Right cardiac atrium (tissue), 5 donors: Measurements from ENCODE around the gene NEK2. TPM values are rescaled to one million over a fixed set of nuclear protein-coding genes. Genes with fewer than 3 reads are reported as not detected.
"Not testable (repeated sequence)": the region's sequence is repeated elsewhere in the genome, so short reads cannot be mapped to it uniquely, and the experiment has no call there.

Source experiments
- ATAC-seq, 2 donors: fragments of 200-7000 bp; cut with Tn5 transposase; one replicate each; pipeline versions ENCODE4 v1.8.0 to v1.9.1; 2020; ENCODE audit warnings: moderate library complexity in 2 of 2, mild to moderate bottlenecking in 1 of 2
- DNase-seq, 3 donors: peaks; one replicate each; pipeline ENCODE4 v3.0.0-alpha.2; 2020
- H3K27ac ChIP-seq: one replicate; pipeline ENCODE4 v1.5.1; 2013; ENCODE audit warnings: mild to moderate bottlenecking, low read length, control low read depth, moderate library complexity
- H3K27me3 ChIP-seq: one replicate; pipeline ENCODE4 v1.6.1; 2013; ENCODE audit not compliant: control insufficient read depth, insufficient read depth
- H3K4me1 ChIP-seq: one replicate; pipeline ENCODE4 v1.6.1; 2013; ENCODE audit warnings: low read length; ENCODE audit not compliant: control insufficient read depth, insufficient read depth
- H3K4me3 ChIP-seq: one replicate; pipeline ENCODE4 v1.5.1; 2013; ENCODE audit warnings: low read length, control low read depth
- H3K9me3 ChIP-seq: one replicate; pipeline ENCODE4 v1.6.1; 2013; ENCODE audit warnings: low read length; ENCODE audit not compliant: control insufficient read depth
- WGBS: extraction: QIAGEN DNeasy Blood & Tissue Kit; methylation state at CpG from one replicate; pipeline ENCODE4 v1.1.7; 2013; 5-methylcytosine and 5-hydroxymethylcytosine counted together
- intact Hi-C, 4 donors: fragments of 100-400 bp; cut with DNase I; formaldehyde crosslinking; loops; one replicate each; pipeline versions ENCODE4 v1.11.0 to v1.14.0; 2022 to 2023
- polyA plus RNA-seq: library from polyadenylated mRNA; stranded (reverse); fragments of 200-250 nt; gene quantifications from one replicate; pipeline ENCODE4 v1.2.3, GENCODE V29; 2013
- total RNA-seq, 4 donors: library from RNA; stranded (reverse); fragmentation: NEBNext Ultra II Directional; extraction: Animal tissue kit (Norgen Biotek cat#: 25700); gene quantifications; one replicate each; pipeline ENCODE4 v1.2.1, GENCODE V29; 2021
- donor health status: healthy with polysubstance abuse.
- donor health status: DM: no; HTN: yes; CAD: no.
- donor health status: DM: no; HTN: no; CAD: no.
- donor health status: DM: no; HTN: yes; CAD: no; lungs with severe emphysema.
- donor health status: DM: yes; HTN: yes; CAD: no.

NEK2 gene
- total and polyA plus RNA-seq, 5 donors, result 0.25 to 0.80 (median 0.44) TPM; not detected in 2

GRCh38 chr1:211693911-211694310 lies 18.5 kb upstream of the NEK2 start:
- 85% methylated on average over 5 of the region's 5 CpGs for WGBS
- DNase-seq, ATAC-seq, H3K27ac ChIP-seq, H3K27me3 ChIP-seq, H3K4me3 ChIP-seq, H3K9me3 ChIP-seq, H3K4me1 ChIP-seq: not testable (repeated sequence)
- intact Hi-C loops, result loop anchor here in 2 of 4 donors (10.0 kb wide), 3 partner anchors 141 to 761 kb away; partner anchors contain the start of gene LPGAT1 (in 1 of the 2)

GRCh38 chr1:211688421-211688820 lies 13.0 kb upstream of the NEK2 start:
- no peak overlapping the region for H3K27ac ChIP-seq
- 80% methylated on average over 2 of the region's 2 CpGs for WGBS
- H3K4me3 ChIP-seq, result no peak overlapping the region
- no peaks in the 10 kb centered on the region for H3K4me1 ChIP-seq
- no peak for DNase-seq
- intact Hi-C loops, result loop anchor here in 2 of 4 donors (10.0 kb wide), 2 partner anchors 146 to 256 kb away; partner anchors contain the start of gene LPGAT1 (in 1 of the 2)
- no peak for ATAC-seq
- H3K27me3 ChIP-seq, result no peaks in the 10 kb centered on the region
- no peaks in the 10 kb centered on the region for H3K9me3 ChIP-seq

GRCh38 chr1:211687462-211688215 lies 12.2 kb upstream of the NEK2 start:
- H3K4me1 ChIP-seq, result no peaks in the 10 kb centered on the region
- intact Hi-C loops, result loop anchor here in 2 of 4 donors (10.0 kb wide), 2 partner anchors 147 to 257 kb away; partner anchors contain the start of gene LPGAT1 (in 1 of the 2)
- H3K4me3 ChIP-seq, result no peak overlapping the region
- no peaks in the 10 kb centered on the region for H3K9me3 ChIP-seq
- H3K27me3 ChIP-seq, result no peaks in the 10 kb centered on the region
- 90% methylated on average over 16 of the region's 16 CpGs for WGBS
- no peak for DNase-seq
- ATAC-seq, result no peak
- H3K27ac ChIP-seq, result no peak overlapping the region

GRCh38 chr1:211685823-211686222 lies 10.4 kb upstream of the NEK2 start:
- no peaks in the 10 kb centered on the region for H3K4me1 ChIP-seq
- WGBS, result 85% methylated on average over 7 of the region's 7 CpGs
- no peak overlapping the region for H3K27ac ChIP-seq
- no peaks in the 10 kb centered on the region for H3K9me3 ChIP-seq
- intact Hi-C loops, result loop anchor here in 2 of 4 donors (10.0 kb wide), 2 partner anchors 149 to 259 kb away; partner anchors contain the start of gene LPGAT1 (in 1 of the 2)
- no peak overlapping the region for H3K4me3 ChIP-seq
- peak in 1 of 2 donors; percentile 13 for ATAC-seq
- no peak for DNase-seq
- no peaks in the 10 kb centered on the region for H3K27me3 ChIP-seq

GRCh38 chr1:211684791-211685190 lies 9.4 kb upstream of the NEK2 start:
- Histone ChIP-seq H3K27me3 (no peaks in the 10 kb centered on the region), H3K27ac (no peak overlapping the region), H3K9me3 (no peaks in the 10 kb centered on the region), H3K4me3 (no peak overlapping the region), H3K4me1 (no peaks in the 10 kb centered on the region)
- no peak for ATAC-seq
- intact Hi-C loops, result loop anchor here in 2 of 4 donors (5.0 to 10.0 kb wide), 3 partner anchors 150 to 358 kb away; partner anchors contain the start of gene LPGAT1 (in 1 of the 2)
- WGBS, result 81% methylated on average over 3 of the region's 3 CpGs
- no peak for DNase-seq

GRCh38 chr1:211684331-211684730 lies 8.9 kb upstream of the NEK2 start:
- H3K27ac ChIP-seq, result no peak overlapping the region
- WGBS, result 75% methylated on average over 3 of the region's 3 CpGs
- ATAC-seq, result no peak
- no peak overlapping the region for H3K4me3 ChIP-seq
- intact Hi-C loops, result loop anchor here in 2 of 4 donors (5.0 to 10.0 kb wide), 3 partner anchors 150 to 358 kb away; partner anchors contain the start of gene LPGAT1 (in 1 of the 2)
- DNase-seq, result no peak
- H3K27me3 ChIP-seq, result no peaks in the 10 kb centered on the region
- H3K9me3 ChIP-seq, result no peaks in the 10 kb centered on the region
- no peaks in the 10 kb centered on the region for H3K4me1 ChIP-seq

GRCh38 chr1:211683396-211684297 lies 8.2 kb upstream of the NEK2 start:
- Histone ChIP-seq H3K9me3 (no peaks in the 10 kb centered on the region), H3K27ac (no peak overlapping the region), H3K27me3 (no peaks in the 10 kb centered on the region), H3K4me3 (no peak overlapping the region), H3K4me1 (no peaks in the 10 kb centered on the region)
- DNase-seq (no peak), ATAC-seq (no peak)
- intact Hi-C loops, result loop anchor here in 2 of 4 donors (5.0 to 10.0 kb wide), 3 partner anchors 151 to 359 kb away; partner anchors contain the start of gene LPGAT1 (in 1 of the 2)
- 83% methylated on average over 8 of the region's 8 CpGs for WGBS

GRCh38 chr1:211682186-211682585 lies 6.8 kb upstream of the NEK2 start:
- intact Hi-C loops, result loop anchor here in 2 of 4 donors (5.0 to 10.0 kb wide), 3 partner anchors 153 to 360 kb away; partner anchors contain the start of gene LPGAT1 (in 1 of the 2)
- H3K9me3 ChIP-seq, ATAC-seq, DNase-seq, H3K27me3 ChIP-seq, H3K4me3 ChIP-seq, H3K4me1 ChIP-seq, H3K27ac ChIP-seq: not testable (repeated sequence)
- WGBS, result 86% methylated on average over 7 of the region's 7 CpGs

GRCh38 chr1:211680752-211681327 lies 5.4 kb upstream of the NEK2 start:
- no peak overlapping the region for H3K27ac ChIP-seq
- ATAC-seq (peak; percentile 89 to 90), DNase-seq (peak; percentile 63 to 86 (median 82))
- H3K9me3 ChIP-seq, result no peaks in the 10 kb centered on the region
- no peaks in the 10 kb centered on the region for H3K4me1 ChIP-seq
- H3K4me3 ChIP-seq, result no peak overlapping the region
- intact Hi-C loops, result loop anchor here in 2 of 4 donors (5.0 to 10.0 kb wide), 3 partner anchors 154 to 361 kb away; partner anchors contain the start of gene LPGAT1 (in 1 of the 2)
- 2% methylated on average over 9 of the region's 9 CpGs for whole genome bisulfite sequencing
- H3K27me3 ChIP-seq, result no peaks in the 10 kb centered on the region

GRCh38 chr1:211677659-211678058 lies 2.2 kb upstream of the NEK2 start:
- ATAC-seq (no peak), DNase-seq (no peak)
- WGBS, result 55% methylated on average over 6 of the region's 6 CpGs
- intact Hi-C loops, result no loop called here
- H3K4me3 ChIP-seq, result no peak overlapping the region
- H3K27ac ChIP-seq, result no peak overlapping the region
- H3K27me3 ChIP-seq, result no peaks in the 10 kb centered on the region
- no peaks in the 10 kb centered on the region for H3K9me3 ChIP-seq
- no peaks in the 10 kb centered on the region for H3K4me1 ChIP-seq
